HCT116 (cell line): ENCODE measurements around the gene IL18RAP. TPM values are rescaled to one million over a fixed set of nuclear protein-coding genes. Genes with fewer than 3 reads are reported as not detected.

Source experiments
- ATAC-seq: fragments of 200-7000 bp; cut with Tn5 transposase; 2 replicates; pipeline ENCODE4 v1.9.1; 2020; ENCODE audit warnings: mild to moderate bottlenecking, moderate library complexity
- BruUV-seq: library from RNA; stranded (reverse); fragments of 400-500 nt; replicated peaks from 2 replicates; lab custom pipeline; 2021; lab: Mats Ljungman, UMichigan
- CTCF ChIA-PET: fragments of 300-600 bp; sonication (Branson Sonifier 250); formaldehyde crosslinking; loops from one replicate; lab custom pipeline; 2021; ENCODE audit warnings: antibody characterized with exemption; lab: Charles Lee
- POLR2A ChIA-PET: fragments of 300-600, 350-600 bp; sonication (Branson Sonifier 250); formaldehyde crosslinking; loops from one replicate; lab custom pipeline; 2021; ENCODE audit warnings: antibody characterized with exemption; lab: Charles Lee
- RAD21 ChIA-PET, 2 experiments: fragments of 300-600 bp; sonication (Branson Sonifier 250); formaldehyde crosslinking; loops; one replicate each; lab custom pipeline; 2023; ENCODE audit warnings: low total read pairs in 2 of 2; ENCODE audit not compliant: uncharacterized antibody in 2 of 2, unreplicated experiment in 2 of 2, low non-redundant PET in 1 of 2; lab: Charles Lee
- DNase-seq: peaks from one replicate; pipeline ENCODE4 v3.0.0-alpha.2; 2010; ENCODE audit warnings: low read depth, low spot score
- H2AFZ ChIP-seq: fragments of 200-600 bp; shearing (Covaris generic), sonication (generic); 2 replicates; pipeline ENCODE4 v1.6.1; 2017; ENCODE audit warnings: low read depth, mixed run types, mixed read lengths, antibody characterized with exemption, low read length; ENCODE audit not compliant: poor library complexity, severe bottlenecking
- H3K27ac ChIP-seq: 2 replicates; pipeline ENCODE4 v1.5.1; 2012; ENCODE audit warnings: low read depth, low read length
- H3K27me3 ChIP-seq: fragments of 200-600 bp; sonication (generic); 2 replicates; pipeline ENCODE4 v1.6.1; 2016; ENCODE audit warnings: mixed run types, low read length, mixed read lengths; ENCODE audit not compliant: insufficient read depth
- H3K36me3 ChIP-seq, 2 experiments: fragments of 200-500 bp in 1 of 2; fragments of 200-600 bp in 1 of 2; sonication (Bioruptor generic) in 1 of 2; sonication (generic) in 1 of 2; 2 replicates each; pipeline versions ENCODE4 v1.5.1 to v1.6.1; 2014 to 2016; ENCODE audit warnings: low read length in 2 of 2, inconsistent platforms in 1 of 2, mixed read lengths in 1 of 2, mixed run types in 1 of 2; ENCODE audit not compliant: insufficient read depth in 2 of 2, control insufficient read depth in 1 of 2
- H3K4me1 ChIP-seq, 2 experiments: fragments of 200-600 bp in 1 of 2; sonication (generic) in 1 of 2; 2 replicates each; pipeline versions ENCODE4 v1.5.1 to v1.6.1; 2012 to 2017; ENCODE audit warnings: low read length in 2 of 2, inconsistent platforms in 1 of 2, mild to moderate bottlenecking in 1 of 2, mixed read lengths in 1 of 2, mixed run types in 1 of 2, moderate library complexity in 1 of 2; ENCODE audit not compliant: insufficient read depth in 2 of 2, control insufficient read depth in 1 of 2
- H3K4me2 ChIP-seq: fragments of 200-600 bp; sonication (generic); 2 replicates; pipeline ENCODE4 v1.6.1; 2017; ENCODE audit warnings: mixed run types, low read length, mixed read lengths
- H3K4me3 ChIP-seq, 2 experiments: fragments of 200-600 bp in 1 of 2; sonication (generic) in 1 of 2; replicated peaks in 1 of 2; 2 replicates each; pipeline ENCODE4 v1.5.1; 2011 to 2016; ENCODE audit warnings: low read length in 2 of 2, control low read depth in 1 of 2, low read depth in 1 of 2, mild to moderate bottlenecking in 1 of 2, mixed read lengths in 1 of 2, mixed run types in 1 of 2
- H3K79me2 ChIP-seq: fragments of 200-600 bp; sonication (generic); 2 replicates; pipeline ENCODE4 v1.6.1; 2017; ENCODE audit warnings: mild to moderate bottlenecking, mixed run types, low read length, moderate library complexity, mixed read lengths; ENCODE audit not compliant: insufficient read depth
- H3K9ac ChIP-seq: fragments of 200-600 bp; sonication (generic); 2 replicates; pipeline ENCODE4 v1.6.1; 2016; ENCODE audit warnings: low read length, mixed read lengths
- H3K9me2 ChIP-seq: fragments of 200-600 bp; sonication (generic), shearing (Covaris generic); 2 replicates; pipeline ENCODE4 v1.6.1; 2017; ENCODE audit warnings: mixed run types, mild to moderate bottlenecking, moderate library complexity; ENCODE audit not compliant: insufficient read depth
- H3K9me3 ChIP-seq, 2 experiments: fragments of 200-500 bp in 1 of 2; fragments of 200-600 bp in 1 of 2; sonication (Bioruptor generic) in 1 of 2; sonication (generic) in 1 of 2; 2 replicates each; pipeline ENCODE4 v1.6.1; 2014 to 2017; ENCODE audit warnings: low read length in 2 of 2, mixed read lengths in 2 of 2, inconsistent platforms in 1 of 2, low read depth in 1 of 2, mild to moderate bottlenecking in 1 of 2, mixed run types in 1 of 2, moderate library complexity in 1 of 2; ENCODE audit not compliant: control insufficient read depth in 1 of 2, insufficient read depth in 1 of 2
- H4K20me1 ChIP-seq: fragments of 200-600 bp; sonication (generic), shearing (Covaris generic); 2 replicates; pipeline ENCODE4 v1.6.1; 2017; ENCODE audit warnings: mixed run types, mild to moderate bottlenecking, moderate library complexity; ENCODE audit not compliant: insufficient read depth
- ATF3 ChIP-seq: IDR thresholded peaks from 2 replicates; pipeline ENCODE4 v1.6.1; 2012
- CBX3 ChIP-seq: IDR thresholded peaks from 2 replicates; pipeline ENCODE4 v1.6.1; 2012; ENCODE audit warnings: low read depth
- ELF1 ChIP-seq: IDR thresholded peaks from 2 replicates; pipeline ENCODE4 v1.6.1; 2012; ENCODE audit warnings: low read depth, borderline replicate concordance
- EZH2 ChIP-seq: fragments of 200-600 bp; sonication (generic); IDR thresholded peaks from 2 replicates; pipeline ENCODE4 v1.6.1; 2017; ENCODE audit warnings: antibody characterized with exemption, mixed run types
- JUND ChIP-seq: IDR thresholded peaks from 2 replicates; pipeline ENCODE4 v1.6.1; 2012
- MAX ChIP-seq: IDR thresholded peaks from 2 replicates; pipeline ENCODE4 v1.6.1; 2012
- RAD21 ChIP-seq: IDR thresholded peaks from 2 replicates; pipeline ENCODE4 v1.6.1; 2012; ENCODE audit warnings: low read depth, mild to moderate bottlenecking
- SP1 ChIP-seq: IDR thresholded peaks from 2 replicates; pipeline ENCODE4 v1.6.1; 2012; ENCODE audit warnings: low read depth
- YY1 ChIP-seq: IDR thresholded peaks from 2 replicates; pipeline ENCODE4 v1.6.1; 2011; ENCODE audit warnings: low read length, low read depth, moderate library complexity, mild to moderate bottlenecking; ENCODE audit not compliant: insufficient replicate concordance; ENCODE audit errors: extremely low read depth
- ZNF274 ChIP-seq: fragments of 200-500 bp; sonication (Bioruptor generic); IDR thresholded peaks from 2 replicates; pipeline ENCODE4 v1.6.1; 2014; ENCODE audit warnings: mild to moderate bottlenecking, low read depth, low read length, inconsistent platforms
- intact Hi-C: fragments of 100-400 bp; cut with micrococcal nuclease; formaldehyde crosslinking; loops from 2 replicates; pipeline ENCODE4 v1.10.0; 2022
- total RNA-seq: library from RNA; stranded (reverse); gene quantifications from one replicate; pipeline ENCODE4 v1.2.1, GENCODE V29; 2021; ENCODE audit not compliant: unreplicated experiment

IL18RAP gene
- total RNA-seq, 1 experiment from 2014 or later: not detected

- H3K4me2 ChIP-seq: no peak overlapping the region
- H3K27ac ChIP-seq: no peak overlapping the region
- H3K79me2 ChIP-seq: no peaks in the 10 kb centered on the region
- ChIA-PET RAD21 (no interaction called here), CTCF (no interaction called here), POLR2A (no interaction called here)
- H2AFZ ChIP-seq: no peak overlapping the region
- ATAC-seq (no peak), DNase-seq (no peak)
- H3K4me3 ChIP-seq: no peak overlapping the region
- H3K4me1 ChIP-seq: no peaks in the 10 kb centered on the region
- no peaks in the 10 kb centered on the region for H4K20me1 ChIP-seq
- TF ChIP-seq YY1: no peak
- no peak for TF ChIP-seq ATF3
- no peak for TF ChIP-seq SP1
- no peak for TF ChIP-seq JUND
- TF ChIP-seq ZNF274: no peak
- TF ChIP-seq CBX3: no peak
- TF ChIP-seq RAD21: no peak
- no peak for TF ChIP-seq EZH2
- no peak for TF ChIP-seq MAX
- TF ChIP-seq ELF1: no peak
- H3K36me3 ChIP-seq: no peaks in the 10 kb centered on the region
- BruUV-seq: no TSS peak
- H3K9me2 ChIP-seq: no peaks in the 10 kb centered on the region
- no peaks in the 10 kb centered on the region for H3K27me3 ChIP-seq
- H3K9me3 ChIP-seq: no peaks in the 10 kb centered on the region
- intact Hi-C loops: no loop called here
- no peak overlapping the region for H3K9ac ChIP-seq
These were observed 55.9 kb downstream of the IL18RAP start for GRCh38 chr2:102478686-102479470.
